ENCODE results near the gene STAC3. TPM values are rescaled to one million over a fixed set of nuclear protein-coding genes. Genes with fewer than 3 reads are reported as not detected.

Gene STAC3
- total and polyA plus RNA-seq, 9 of the 15 experiments (the other 6 are each of a cell fraction or from before 2014, with no cell fraction given): 0.45 to 6.4 (median 3.3) TPM

GRCh38 chr12:57205186-57205585 lies 45.8 kb downstream of the STAC3 start:
- Histone ChIP-seq H3K9ac (ENCODE audit: insufficient read depth in 1 of 2, low read depth in 2 of 2, low read length in 2 of 2) (no peak overlapping the region; a peak in 1 of 4 replicates), H3K9me1 (ENCODE audit: control insufficient read depth, insufficient read depth, low read length) (peaks cover 2% of the 10 kb centered on the region), H3K4me2 (ENCODE audit: insufficient read depth, low read length) (no peak overlapping the region), H3K9me3 (replicated peaks; ENCODE audit: control insufficient read depth, insufficient read depth, low read depth, low read length) (no peaks in the 10 kb centered on the region), H3K27ac (ENCODE audit: extremely low read depth, low read depth, low read length) (no peak overlapping the region), H4K20me1 (replicated peaks; ENCODE audit: control insufficient read depth, insufficient read depth, low read length) (peaks cover 13% of the 10 kb centered on the region), H3K27me3 (ENCODE audit: control insufficient read depth in 2 of 2, insufficient read depth in 2 of 2, low read length in 2 of 2) (peaks cover 44 to 90% of the 10 kb centered on the region in 2 experiments; a peak in 4 of 5 replicates), H3K36me3 (ENCODE audit: control insufficient read depth, insufficient read depth, low read length) (no peaks in the 10 kb centered on the region), H3K4me3 (no peak overlapping the region), H2AFZ (ENCODE audit: low read depth, low read length) (no peak overlapping the region), H3K4me1 (replicated peaks in 1 of 2; ENCODE audit: control insufficient read depth in 2 of 2, insufficient read depth in 2 of 2, low read length in 2 of 2) (peaks cover 0 to 36% of the 10 kb centered on the region in 2 experiments; a peak in 2 of 5 replicates), H3K79me2 (ENCODE audit: control insufficient read depth, insufficient read depth, low read length) (no peaks in the 10 kb centered on the region)
- ATAC-seq (no peak), DNase-seq (ENCODE audit: extremely low read depth in 1 of 4, low spot score in 3 of 4) (no peak), FAIRE-seq (no peak)
- TF ChIP-seq LEF1 (IDR thresholded peaks at IDR 0.05): no peak
- no peak for TF ChIP-seq ZNF124 (CRISPR knock-in tag; IDR thresholded peaks at IDR 0.05)
- no peak for TF ChIP-seq TOE1 (IDR thresholded peaks at IDR 0.05; ENCODE audit: borderline replicate concordance)
- TF ChIP-seq TOE1 (CRISPR knock-in tag; IDR thresholded peaks at IDR 0.05; ENCODE audit: borderline replicate concordance, low read depth): no peak
- no peak for TF ChIP-seq BMI1 (IDR thresholded peaks at IDR 0.05; ENCODE audit: low read length)
- no peak for TF ChIP-seq ZNF324 (CRISPR knock-in tag; IDR thresholded peaks at IDR 0.05)
- no peak for TF ChIP-seq RUNX1 (IDR thresholded peaks at IDR 0.05; ENCODE audit: low read depth)
- no peak for TF ChIP-seq ZNF699 (CRISPR knock-in tag; IDR thresholded peaks at IDR 0.05; ENCODE audit: insufficient replicate concordance)
- POLR2A ChIA-PET: interaction anchor here (0.5 kb wide), 1 partner anchor 19 kb away, joined by 3 read pairs; no protein-coding TSS in a partner anchor
- 21% methylated on average over 22 of the region's 26 CpGs for WGBS (ENCODE audit: insufficient coverage, low coverage, missing lambda C conversion rate)
- intact Hi-C loops (cut with micrococcal nuclease) (no loop called here), in situ Hi-C loops (cut with MboI) (loop anchor here (5.0 kb wide), 1 partner anchor 37 kb away; no protein-coding TSS in a partner anchor)
- BruUV-seq (replicated peaks): no TSS peak
- CTCF ChIA-PET (ENCODE audit: low intra/inter-chr PET ratio): no interaction called here
